GM12878 (cell line): ENCODE results near the gene MITF. TPM values are rescaled to one million over a fixed set of nuclear protein-coding genes. Genes with fewer than 3 reads are reported as not detected.

Experiments
- ATAC-seq: fragments of 200-7000 bp; cut with Tn5 transposase; 3 replicates; pipeline ENCODE4 v1.9.1; 2020; ENCODE audit warnings: mild to moderate bottlenecking, moderate library complexity
- BruUV-seq: library from RNA; stranded (reverse); fragments of 400-500 nt; replicated peaks from 2 replicates; lab custom pipeline; 2021; lab: Mats Ljungman, UMichigan
- CTCF ChIA-PET: fragments of 300-600 bp; sonication (Branson Sonifier 250); formaldehyde crosslinking; extraction: SDS; loops from one replicate; lab custom pipeline; 2021; ENCODE audit warnings: inconsistent platforms; lab: Yijun Ruan, JAX
- POLR2A ChIA-PET: fragments of 350-600 bp; formaldehyde crosslinking; extraction: SDS; loops from one replicate; lab custom pipeline; 2021; ENCODE audit warnings: inconsistent platforms; lab: Charles Lee
- RAD21 ChIA-PET: fragments of 300-600 bp; sonication (Branson Sonifier 250); formaldehyde crosslinking; loops from one replicate; lab custom pipeline; 2023; ENCODE audit warnings: antibody characterized with exemption; ENCODE audit not compliant: unreplicated experiment; lab: Charles Lee
- SMC1A ChIA-PET: fragments of 300-600 bp; sonication (Branson Sonifier 250); formaldehyde crosslinking; loops from one replicate; lab custom pipeline; 2023; ENCODE audit not compliant: unreplicated experiment, uncharacterized antibody; lab: Charles Lee
- DNase-seq: peaks from one replicate; pipeline ENCODE4 v3.0.0-alpha.2; 2011; ENCODE audit warnings: low read depth, low spot score
- FAIRE-seq: peaks from 3 replicates; lab custom pipeline; 2011; peaks lifted over from hg19 to GRCh38; lab: Jason Lieb, UNC
- H2AFZ ChIP-seq: 2 replicates; pipeline ENCODE4 v1.6.0; 2011; ENCODE audit warnings: low read depth, low read length, control low read depth; ENCODE audit not compliant: control insufficient read depth
- H3K27ac ChIP-seq: 2 replicates; pipeline ENCODE4 v1.5.1; 2011; ENCODE audit warnings: control low read depth; ENCODE audit not compliant: control insufficient read depth, insufficient read depth
- H3K27me3 ChIP-seq, 2 experiments: replicated peaks in 1 of 2; 2 replicates each; pipeline versions ENCODE4 v1.6.0 to v1.6.1; 2011; ENCODE audit warnings: low read length in 1 of 2; ENCODE audit not compliant: control insufficient read depth in 2 of 2, insufficient read depth in 2 of 2
- H3K36me3 ChIP-seq, 2 experiments: 2 replicates each; pipeline ENCODE4 v1.5.1; 2011; ENCODE audit warnings: low read length in 1 of 2; ENCODE audit not compliant: control insufficient read depth in 2 of 2, insufficient read depth in 2 of 2
- H3K4me1 ChIP-seq: 2 replicates; pipeline ENCODE4 v1.6.1; 2011; ENCODE audit warnings: mild to moderate bottlenecking, low read length, moderate library complexity, mixed read lengths; ENCODE audit not compliant: control insufficient read depth, insufficient read depth
- H3K4me2 ChIP-seq: 2 replicates; pipeline ENCODE4 v1.6.0; 2011; ENCODE audit warnings: control low read depth; ENCODE audit not compliant: control insufficient read depth, insufficient read depth
- H3K4me3 ChIP-seq: fragments of 200-600 bp; sonication (generic); 2 replicates; pipeline ENCODE4 v1.5.1; 2016
- H3K79me2 ChIP-seq: 2 replicates; pipeline ENCODE4 v1.6.0; 2011; ENCODE audit warnings: low read length; ENCODE audit not compliant: control insufficient read depth, insufficient read depth
- H3K9ac ChIP-seq: 2 replicates; pipeline ENCODE4 v1.8.0; 2011; ENCODE audit warnings: low read length, control low read depth, mixed read lengths; ENCODE audit not compliant: control insufficient read depth, insufficient read depth
- H3K9me3 ChIP-seq: replicated peaks from 3 replicates; pipeline ENCODE4 v1.5.1; 2011; ENCODE audit warnings: mild to moderate bottlenecking, low read length; ENCODE audit not compliant: control insufficient read depth, insufficient read depth
- H4K20me1 ChIP-seq: 2 replicates; pipeline ENCODE4 v1.6.0; 2011; ENCODE audit not compliant: control insufficient read depth, insufficient read depth
- BCLAF1 ChIP-seq: fragments of 450-650 bp; IDR thresholded peaks from 2 replicates; pipeline ENCODE4 v1.6.1; 2017; ENCODE audit warnings: antibody characterized with exemption, mild to moderate bottlenecking, moderate library complexity
- FOS ChIP-seq: IDR thresholded peaks from 3 replicates; pipeline ENCODE4 v1.6.1; 2011; ENCODE audit warnings: borderline replicate concordance; ENCODE audit not compliant: insufficient read length; ENCODE audit errors: extremely low read depth
- HCFC1 ChIP-seq: fragments of 150-350 bp; IDR thresholded peaks from 2 replicates; pipeline ENCODE4 v1.6.1; 2014; ENCODE audit warnings: low read length
- IRF4 ChIP-seq: IDR thresholded peaks from 2 replicates; pipeline ENCODE4 v1.6.1; 2011; ENCODE audit warnings: low read depth, low read length
- JUND ChIP-seq: IDR thresholded peaks from 2 replicates; pipeline ENCODE4 v1.6.1; 2012; ENCODE audit warnings: low read depth, mild to moderate bottlenecking, low read length, improper control_type of control experiment, moderate library complexity
- MYB ChIP-seq: fragments of 150-350 bp; IDR thresholded peaks from 2 replicates; pipeline ENCODE4 v1.6.1; 2014; ENCODE audit warnings: mild to moderate bottlenecking, low read depth, low read length, borderline replicate concordance
- NFYB ChIP-seq: IDR thresholded peaks from 2 replicates; pipeline ENCODE4 v1.6.1; 2011; ENCODE audit warnings: low read depth, mild to moderate bottlenecking, low read length, improper control_type of control experiment, moderate library complexity; ENCODE audit not compliant: insufficient read depth
- PBX3 ChIP-seq: IDR thresholded peaks from 2 replicates; pipeline ENCODE4 v1.6.1; 2011; ENCODE audit warnings: mild to moderate bottlenecking, low read depth, low read length, moderate library complexity; ENCODE audit not compliant: insufficient replicate concordance
- RAD21 ChIP-seq: IDR thresholded peaks from 2 replicates; pipeline ENCODE4 v1.6.1; 2011; ENCODE audit warnings: mild to moderate bottlenecking, low read depth, low read length, moderate library complexity; ENCODE audit not compliant: insufficient read depth
- RAD51 ChIP-seq: fragments of 450-650 bp; IDR thresholded peaks from 2 replicates; pipeline ENCODE4 v1.6.1; 2016; ENCODE audit warnings: moderate library complexity, mild to moderate bottlenecking, inconsistent platforms
- SMARCA5 ChIP-seq: fragments of 450-650 bp; IDR thresholded peaks from 2 replicates; pipeline ENCODE4 v1.6.1; 2017; ENCODE audit warnings: mild to moderate bottlenecking
- STAT3 ChIP-seq: IDR thresholded peaks from 2 replicates; pipeline ENCODE4 v1.6.1; 2011; ENCODE audit warnings: low read depth, low read length, improper control_type of control experiment
- TBL1XR1 ChIP-seq: IDR thresholded peaks from 2 replicates; pipeline ENCODE4 v1.6.1; 2012; ENCODE audit warnings: low read depth, low read length, improper control_type of control experiment
- USF1 ChIP-seq: IDR thresholded peaks from 2 replicates; pipeline ENCODE4 v1.6.1; 2011; ENCODE audit warnings: borderline replicate concordance, low read depth, mild to moderate bottlenecking, moderate library complexity, mixed read lengths, low read length; ENCODE audit not compliant: insufficient read depth; ENCODE audit errors: extremely low read length
- ZNF24 ChIP-seq: fragments of 450-650 bp; IDR thresholded peaks from 2 replicates; pipeline ENCODE4 v1.6.1; 2017; ENCODE audit warnings: antibody characterized with exemption, mild to moderate bottlenecking
- WGBS: methylation state at CpG from one replicate; pipeline ENCODE4 v1.1.6; 2016; ENCODE audit warnings: low lambda C conversion rate; ENCODE audit not compliant: insufficient replicate concordance, insufficient coverage; ENCODE audit errors: missing lambda C conversion rate; 5-methylcytosine and 5-hydroxymethylcytosine counted together
- in situ Hi-C: fragments of 300-500 bp; cut with MboI; formaldehyde crosslinking; loops from 9 replicates; pipeline ENCODE4 v1.14.3; 2018; ENCODE audit warnings: mixed read lengths
- intact Hi-C: fragments of 100-400 bp; cut with micrococcal nuclease; formaldehyde crosslinking; loops from one replicate; pipeline ENCODE4 v1.14.2; 2022; ENCODE audit not compliant: unreplicated experiment
- polyA plus RNA-seq, 11 experiments: library from polyadenylated mRNA; depleted of rRNA in 4 of 11; unstranded in 6 of 11; stranded (reverse) in 5 of 11; fragments of >200 nt; fragmentation: Nextera tagmentation in 4 of 11; fragmentation: Illumina TruSeq in 1 of 11; extraction: Ambion mirVana in 4 of 11; extraction: Trizol in 1 of 11; gene quantifications; 1 replicate in 1 of 11; 2 replicates in 10 of 11; pipeline versions ENCODE4 v1.2.1 to v1.2.3, GENCODE V29; 2011 to 2016; ENCODE audit warnings: inconsistent platforms in 2 of 11, missing spikeins in 2 of 11, low read depth in 1 of 11
- total RNA-seq, 4 experiments: library from RNA; depleted of rRNA in 3 of 4; stranded (reverse); fragments of >200 nt in 3 of 4; fragmentation: Illumina TruSeq in 1 of 4; extraction: Trizol in 1 of 4; gene quantifications; 2 replicates each; pipeline versions ENCODE4 v1.2.1 to v1.2.3, GENCODE V29; 2013 to 2021

Gene MITF
- total and polyA plus RNA-seq, 10 of the 15 experiments (the other 5 are each of a cell fraction or from before 2014, with no cell fraction given): under 0.01 to 0.90 (median 0.06) TPM; not detected in 3

GRCh38 chr3:69938931-69939330, 199.7 kb downstream of the MITF start:
- Histone ChIP-seq H3K4me3 (no peak overlapping the region), H3K27ac (no peak overlapping the region), H3K9ac (no peak overlapping the region), H3K79me2 (no peaks in the 10 kb centered on the region), H3K4me2 (no peak overlapping the region), H3K4me1 (no peaks in the 10 kb centered on the region), H3K9me3 (no peaks in the 10 kb centered on the region), H4K20me1 (no peaks in the 10 kb centered on the region), H3K36me3 (no peaks in the 10 kb centered on the region), H2AFZ (no peak overlapping the region), H3K27me3 (no peaks in the 10 kb centered on the region; a peak in 1 of 4 replicates)
- ChIA-PET SMC1A (no interaction called here), POLR2A (no interaction called here), RAD21 (no interaction called here), CTCF (no interaction called here)
- no peak for ATAC-seq
- no peak for FAIRE-seq
- DNase-seq: no peak
- BruUV-seq: no TSS peak
- intact Hi-C loops (no loop called here), in situ Hi-C loops (loop anchor here (25.0 kb wide), 1 partner anchor 777 kb away; no protein-coding TSS in a partner anchor)
- TF ChIP-seq IRF4: no peak
- TF ChIP-seq TBL1XR1: no peak
- TF ChIP-seq PBX3: no peak
- no peak for TF ChIP-seq BCLAF1
- no peak for TF ChIP-seq JUND
- no peak for TF ChIP-seq STAT3
- no peak for TF ChIP-seq RAD51
- TF ChIP-seq FOS: no peak
- no peak for TF ChIP-seq SMARCA5
- TF ChIP-seq ZNF24: no peak
- no peak for TF ChIP-seq RAD21
- no peak for TF ChIP-seq NFYB
- no peak for TF ChIP-seq MYB
- no peak for TF ChIP-seq USF1
- TF ChIP-seq HCFC1: no peak
- 30% methylated on average over 3 of the region's 3 CpGs for WGBS
